ENCODE measurements around the gene CHD8. TPM values are rescaled to one million over a fixed set of nuclear protein-coding genes. Genes with fewer than 3 reads are reported as not detected.

The CHD8 gene
- total and polyA plus RNA-seq, 2 of the 13 experiments (the other 11 are each of a cell fraction or from before 2014, with no cell fraction given) = 35.1 to 79.6 TPM

GRCh38 chr14:21382886-21383847 lies 72.8 kb downstream of the CHD8 start (continued):
- TF ChIP-seq ZNF331 (CRISPR knock-in tag; IDR thresholded peaks at IDR 0.05) (no peak), ZSCAN9 (CRISPR knock-in tag; IDR thresholded peaks at IDR 0.05; ENCODE audit: borderline replicate concordance) (no peak), ZNF17 (CRISPR knock-in tag; IDR thresholded peaks at IDR 0.05) (no peak), NFYC (CRISPR knock-in tag; IDR thresholded peaks at IDR 0.05) (no peak), GABPB1 (CRISPR knock-in tag; IDR thresholded peaks at IDR 0.05) (no peak), MTA3 (CRISPR knock-in tag; IDR thresholded peaks at IDR 0.05) (0 out of 2 replicates have a peak, but pooled peaks have one; percentile 9), ZNF780A (CRISPR knock-in tag; IDR thresholded peaks at IDR 0.05) (peak; percentile 54; the same call in 1 of the 2 replicates), ZFP1 (CRISPR knock-in tag; IDR thresholded peaks at IDR 0.05) (no peak), HOXA5 (CRISPR knock-in tag; IDR thresholded peaks at IDR 0.05) (no peak), ZNF629 (CRISPR knock-in tag; conservative IDR thresholded peaks at IDR 0.05) (no peak), ZBTB34 (CRISPR knock-in tag; IDR thresholded peaks at IDR 0.05) (no peak), ZNF614 (CRISPR knock-in tag; IDR thresholded peaks at IDR 0.05; ENCODE audit: borderline replicate concordance) (no peak), PCBP2 (optimal IDR thresholded peaks at IDR 0.05; ENCODE audit: low read depth, low read length, poor library complexity, severe bottlenecking) (no peak), ATAD3A (CRISPR knock-in tag; IDR thresholded peaks at IDR 0.05) (no peak), ZBTB21 (CRISPR knock-in tag; IDR thresholded peaks at IDR 0.05) (no peak), SMARCC2 (IDR thresholded peaks at IDR 0.05) (0 out of 2 replicates have a peak, but pooled peaks have one; percentile 14), ZNF570 (CRISPR knock-in tag; IDR thresholded peaks at IDR 0.05; ENCODE audit: borderline replicate concordance) (0 out of 2 replicates have a peak, but pooled peaks have one; percentile 26), HOXA3 (CRISPR knock-in tag; IDR thresholded peaks at IDR 0.05) (no peak), MXI1 (IDR thresholded peaks at IDR 0.05; ENCODE audit: borderline replicate concordance, low read depth, low read length) (peak; percentile 6; the same call in 1 of the 3 replicates), ZNF333 (CRISPR knock-in tag; IDR thresholded peaks at IDR 0.05; ENCODE audit: borderline replicate concordance) (no peak), NR1H2 (CRISPR knock-in tag; IDR thresholded peaks at IDR 0.05; ENCODE audit: borderline replicate concordance, low read depth) (no peak), ZNF296 (CRISPR knock-in tag; conservative IDR thresholded peaks at IDR 0.05) (peak; percentile 79)
- TF ChIP-seq, protein P1, sequence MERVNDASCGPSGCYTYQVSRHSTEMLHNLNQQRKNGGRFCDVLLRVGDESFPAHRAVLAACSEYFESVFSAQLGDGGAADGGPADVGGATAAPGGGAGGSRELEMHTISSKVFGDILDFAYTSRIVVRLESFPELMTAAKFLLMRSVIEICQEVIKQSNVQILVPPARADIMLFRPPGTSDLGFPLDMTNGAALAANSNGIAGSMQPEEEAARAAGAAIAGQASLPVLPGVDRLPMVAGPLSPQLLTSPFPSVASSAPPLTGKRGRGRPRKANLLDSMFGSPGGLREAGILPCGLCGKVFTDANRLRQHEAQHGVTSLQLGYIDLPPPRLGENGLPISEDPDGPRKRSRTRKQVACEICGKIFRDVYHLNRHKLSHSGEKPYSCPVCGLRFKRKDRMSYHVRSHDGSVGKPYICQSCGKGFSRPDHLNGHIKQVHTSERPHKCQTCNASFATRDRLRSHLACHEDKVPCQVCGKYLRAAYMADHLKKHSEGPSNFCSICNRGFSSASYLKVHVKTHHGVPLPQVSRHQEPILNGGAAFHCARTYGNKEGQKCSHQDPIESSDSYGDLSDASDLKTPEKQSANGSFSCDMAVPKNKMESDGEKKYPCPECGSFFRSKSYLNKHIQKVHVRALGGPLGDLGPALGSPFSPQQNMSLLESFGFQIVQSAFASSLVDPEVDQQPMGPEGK (CRISPR knock-in tag; IDR thresholded peaks at IDR 0.05) = no peak
- TF ChIP-seq, protein P2, sequence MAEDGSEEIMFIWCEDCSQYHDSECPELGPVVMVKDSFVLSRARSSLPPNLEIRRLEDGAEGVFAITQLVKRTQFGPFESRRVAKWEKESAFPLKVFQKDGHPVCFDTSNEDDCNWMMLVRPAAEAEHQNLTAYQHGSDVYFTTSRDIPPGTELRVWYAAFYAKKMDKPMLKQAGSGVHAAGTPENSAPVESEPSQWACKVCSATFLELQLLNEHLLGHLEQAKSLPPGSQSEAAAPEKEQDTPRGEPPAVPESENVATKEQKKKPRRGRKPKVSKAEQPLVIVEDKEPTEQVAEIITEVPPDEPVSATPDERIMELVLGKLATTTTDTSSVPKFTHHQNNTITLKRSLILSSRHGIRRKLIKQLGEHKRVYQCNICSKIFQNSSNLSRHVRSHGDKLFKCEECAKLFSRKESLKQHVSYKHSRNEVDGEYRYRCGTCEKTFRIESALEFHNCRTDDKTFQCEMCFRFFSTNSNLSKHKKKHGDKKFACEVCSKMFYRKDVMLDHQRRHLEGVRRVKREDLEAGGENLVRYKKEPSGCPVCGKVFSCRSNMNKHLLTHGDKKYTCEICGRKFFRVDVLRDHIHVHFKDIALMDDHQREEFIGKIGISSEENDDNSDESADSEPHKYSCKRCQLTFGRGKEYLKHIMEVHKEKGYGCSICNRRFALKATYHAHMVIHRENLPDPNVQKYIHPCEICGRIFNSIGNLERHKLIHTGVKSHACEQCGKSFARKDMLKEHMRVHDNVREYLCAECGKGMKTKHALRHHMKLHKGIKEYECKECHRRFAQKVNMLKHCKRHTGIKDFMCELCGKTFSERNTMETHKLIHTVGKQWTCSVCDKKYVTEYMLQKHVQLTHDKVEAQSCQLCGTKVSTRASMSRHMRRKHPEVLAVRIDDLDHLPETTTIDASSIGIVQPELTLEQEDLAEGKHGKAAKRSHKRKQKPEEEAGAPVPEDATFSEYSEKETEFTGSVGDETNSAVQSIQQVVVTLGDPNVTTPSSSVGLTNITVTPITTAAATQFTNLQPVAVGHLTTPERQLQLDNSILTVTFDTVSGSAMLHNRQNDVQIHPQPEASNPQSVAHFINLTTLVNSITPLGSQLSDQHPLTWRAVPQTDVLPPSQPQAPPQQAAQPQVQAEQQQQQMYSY (CRISPR knock-in tag; IDR thresholded peaks at IDR 0.05) = no peak
